H1 (cell line): ENCODE results near the gene RALA. TPM values are rescaled to one million over a fixed set of nuclear protein-coding genes. Genes with fewer than 3 reads are reported as not detected.

ENCODE experiments used
- BCL11A ChIP-seq, 2 experiments: IDR thresholded peaks; one replicate each; pipeline ENCODE4 v1.6.1; 2011; ENCODE audit warnings: low read depth in 2 of 2, low read length in 2 of 2, mild to moderate bottlenecking in 2 of 2
- CHD7 ChIP-seq: fragments of 300-600 bp; sonication (generic); IDR thresholded peaks from 2 replicates; pipeline ENCODE4 v1.7.1; 2012; ENCODE audit warnings: low read length, moderate library complexity, mild to moderate bottlenecking, inconsistent platforms; ENCODE audit not compliant: insufficient replicate concordance
- EP300 ChIP-seq, 2 experiments: IDR thresholded peaks; 1 replicate in 1 of 2; 2 replicates in 1 of 2; pipeline ENCODE4 v1.6.1; 2011 to 2012; ENCODE audit warnings: low read depth in 2 of 2, low read length in 2 of 2, mild to moderate bottlenecking in 2 of 2, borderline replicate concordance in 1 of 2, inconsistent platforms in 1 of 2, moderate library complexity in 1 of 2
- EZH2 ChIP-seq: fragments of 200-600 bp; sonication (generic); IDR thresholded peaks from 2 replicates; pipeline ENCODE4 v1.7.1; 2012; ENCODE audit warnings: low read depth, mild to moderate bottlenecking, moderate library complexity, low read length, inconsistent platforms; ENCODE audit not compliant: severe bottlenecking
- GABPA ChIP-seq: IDR thresholded peaks from 2 replicates; pipeline ENCODE4 v1.6.1; 2011; ENCODE audit warnings: mild to moderate bottlenecking, low read length, moderate library complexity, borderline replicate concordance; ENCODE audit not compliant: insufficient read depth
- MAX ChIP-seq: IDR thresholded peaks from 2 replicates; pipeline ENCODE4 v1.6.1; 2012; ENCODE audit warnings: inconsistent platforms
- NANOG ChIP-seq: IDR thresholded peaks from 2 replicates; pipeline ENCODE4 v1.6.1; 2011; ENCODE audit warnings: low read length, low read depth, mild to moderate bottlenecking, inconsistent platforms; ENCODE audit not compliant: insufficient read depth, poor library complexity, severe bottlenecking
- SIN3A ChIP-seq, 2 experiments: IDR thresholded peaks in 1 of 2; conservative IDR thresholded peaks in 1 of 2; 2 replicates each; pipeline ENCODE4 v1.6.1; 2011 to 2012; ENCODE audit warnings: low read length in 2 of 2, improper control_type of control experiment in 1 of 2, low read depth in 1 of 2, mild to moderate bottlenecking in 1 of 2
- SIRT6 ChIP-seq: IDR thresholded peaks from one replicate; pipeline ENCODE4 v1.7.1; 2012; ENCODE audit warnings: low read length, inconsistent platforms
- SRF ChIP-seq: IDR thresholded peaks from 2 replicates; pipeline ENCODE4 v1.6.1; 2011; ENCODE audit warnings: mild to moderate bottlenecking, low read depth, low read length, moderate library complexity
- SUZ12 ChIP-seq: fragments of 200-600 bp; sonication (generic); IDR thresholded peaks from 2 replicates; pipeline ENCODE4 v1.6.1; 2012; ENCODE audit warnings: mild to moderate bottlenecking, inconsistent platforms, low read length, moderate library complexity, mixed read lengths
- polyA plus RNA-seq, 7 experiments: library from polyadenylated mRNA; depleted of rRNA in 3 of 7; stranded (reverse) in 5 of 7; unstranded in 2 of 7; fragments of >200 nt in 5 of 7; fragments of 200-250 nt in 2 of 7; gene quantifications; 1 replicate in 5 of 7; 2 replicates in 1 of 7; 4 replicates in 1 of 7; pipeline versions ENCODE4 v1.2.1 to v1.2.3, GENCODE V29; 2011 to 2013; ENCODE audit warnings: missing spikeins in 2 of 7, mixed read lengths in 2 of 7
- total RNA-seq: library from RNA; stranded (reverse); fragmentation: NEBNext Ultra II Directional; extraction: Animal tissue kit (Norgen Biotek cat#: 25700); gene quantifications from 2 replicates; pipeline ENCODE4 v1.2.1, GENCODE V29; 2021

RALA gene
- total and polyA plus RNA-seq, 2 of the 8 experiments (the other 6 are each of a cell fraction or from before 2014, with no cell fraction given): 24.1 to 72.8 TPM

- TF ChIP-seq CHD7: no peak
- TF ChIP-seq NANOG: no peak
- TF ChIP-seq SIN3A (conservative IDR thresholded peaks at IDR 0.05 in 1 of 2, IDR thresholded peaks at IDR 0.05 in 1 of 2; ENCODE audit: low read depth in 1 of 2, low read length in 2 of 2): no peak
- no peak for TF ChIP-seq EZH2
- no peak for TF ChIP-seq MAX
- no peak for TF ChIP-seq BCL11A (IDR thresholded peaks at IDR 0.05; ENCODE audit: low read depth in 2 of 2, low read length in 2 of 2)
- TF ChIP-seq SUZ12: no peak
- no peak for TF ChIP-seq SRF
- TF ChIP-seq EP300 (IDR thresholded peaks at IDR 0.05; ENCODE audit: borderline replicate concordance in 1 of 2, low read depth in 2 of 2, low read length in 2 of 2): no peak
- TF ChIP-seq SIRT6: no peak
- TF ChIP-seq GABPA: no peak
- TF ChIP-seq, all 59 proteins: peak for 0
These were observed 98.0 kb downstream of the RALA start (continued) for GRCh38 chr7:39721345-39721744.
